ENCODE measurements around the gene KIAA2012.

DNA sequence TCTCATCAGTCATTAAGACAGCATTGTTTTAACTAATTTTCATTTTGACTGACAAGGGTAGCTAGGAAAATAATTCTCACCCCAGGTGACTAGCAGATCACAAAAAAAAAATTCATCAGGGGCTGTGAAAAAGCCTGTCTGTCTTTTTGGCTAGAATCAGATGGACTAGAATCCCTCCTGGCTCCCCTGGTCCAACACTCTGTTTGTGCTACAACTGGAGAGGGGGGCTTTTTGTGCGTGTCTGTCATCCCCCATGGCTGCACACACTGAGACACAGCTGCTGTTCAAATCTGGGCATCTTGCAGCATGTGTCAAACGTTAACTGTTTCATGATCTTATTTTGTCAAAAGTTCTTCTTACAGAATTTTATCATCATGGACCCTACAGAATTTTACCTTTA lies 51.2 kb downstream of the KIAA2012 start:
- TF ChIP-seq, protein P1, sequence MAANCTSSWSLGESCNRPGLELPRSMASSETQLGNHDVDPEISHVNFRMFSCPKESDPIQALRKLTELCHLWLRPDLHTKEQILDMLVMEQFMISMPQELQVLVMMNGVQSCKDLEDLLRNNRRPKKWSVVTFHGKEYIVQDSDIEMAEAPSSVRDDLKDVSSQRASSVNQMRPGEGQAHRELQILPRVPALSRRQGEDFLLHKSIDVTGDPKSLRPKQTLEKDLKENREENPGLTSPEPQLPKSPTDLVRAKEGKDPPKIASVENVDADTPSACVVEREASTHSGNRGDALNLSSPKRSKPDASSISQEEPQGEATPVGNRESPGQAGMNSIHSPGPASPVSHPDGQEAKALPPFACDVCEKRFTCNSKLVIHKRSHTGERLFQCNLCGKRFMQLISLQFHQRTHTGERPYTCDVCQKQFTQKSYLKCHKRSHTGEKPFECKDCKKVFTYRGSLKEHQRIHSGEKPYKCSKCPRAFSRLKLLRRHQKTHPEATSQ (tag by site-specific recombination; IDR thresholded peaks at IDR 0.05) = no peak
- TF ChIP-seq ZFP37 (tag by site-specific recombination; IDR thresholded peaks at IDR 0.05) = no peak
- TF ChIP-seq ZNF121 (tag by site-specific recombination; IDR thresholded peaks at IDR 0.05) = no peak
- TF ChIP-seq, protein P2, sequence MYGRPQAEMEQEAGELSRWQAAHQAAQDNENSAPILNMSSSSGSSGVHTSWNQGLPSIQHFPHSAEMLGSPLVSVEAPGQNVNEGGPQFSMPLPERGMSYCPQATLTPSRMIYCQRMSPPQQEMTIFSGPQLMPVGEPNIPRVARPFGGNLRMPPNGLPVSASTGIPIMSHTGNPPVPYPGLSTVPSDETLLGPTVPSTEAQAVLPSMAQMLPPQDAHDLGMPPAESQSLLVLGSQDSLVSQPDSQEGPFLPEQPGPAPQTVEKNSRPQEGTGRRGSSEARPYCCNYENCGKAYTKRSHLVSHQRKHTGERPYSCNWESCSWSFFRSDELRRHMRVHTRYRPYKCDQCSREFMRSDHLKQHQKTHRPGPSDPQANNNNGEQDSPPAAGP (tag by site-specific recombination; IDR thresholded peaks at IDR 0.05) = no peak
- no peak for TF ChIP-seq ZNF629 (tag by site-specific recombination; IDR thresholded peaks at IDR 0.05)
- no peak for TF ChIP-seq ZNF274 (IDR thresholded peaks at IDR 0.05; ENCODE audit: low read length)
- no peak for TF ChIP-seq ZNF274 (tag by site-specific recombination; IDR thresholded peaks at IDR 0.05; ENCODE audit: borderline replicate concordance)
- TF ChIP-seq, protein P3, sequence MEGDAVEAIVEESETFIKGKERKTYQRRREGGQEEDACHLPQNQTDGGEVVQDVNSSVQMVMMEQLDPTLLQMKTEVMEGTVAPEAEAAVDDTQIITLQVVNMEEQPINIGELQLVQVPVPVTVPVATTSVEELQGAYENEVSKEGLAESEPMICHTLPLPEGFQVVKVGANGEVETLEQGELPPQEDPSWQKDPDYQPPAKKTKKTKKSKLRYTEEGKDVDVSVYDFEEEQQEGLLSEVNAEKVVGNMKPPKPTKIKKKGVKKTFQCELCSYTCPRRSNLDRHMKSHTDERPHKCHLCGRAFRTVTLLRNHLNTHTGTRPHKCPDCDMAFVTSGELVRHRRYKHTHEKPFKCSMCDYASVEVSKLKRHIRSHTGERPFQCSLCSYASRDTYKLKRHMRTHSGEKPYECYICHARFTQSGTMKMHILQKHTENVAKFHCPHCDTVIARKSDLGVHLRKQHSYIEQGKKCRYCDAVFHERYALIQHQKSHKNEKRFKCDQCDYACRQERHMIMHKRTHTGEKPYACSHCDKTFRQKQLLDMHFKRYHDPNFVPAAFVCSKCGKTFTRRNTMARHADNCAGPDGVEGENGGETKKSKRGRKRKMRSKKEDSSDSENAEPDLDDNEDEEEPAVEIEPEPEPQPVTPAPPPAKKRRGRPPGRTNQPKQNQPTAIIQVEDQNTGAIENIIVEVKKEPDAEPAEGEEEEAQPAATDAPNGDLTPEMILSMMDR (tag by site-specific recombination; IDR thresholded peaks at IDR 0.05) = no peak
- no peak for TF ChIP-seq TCF7L2 (IDR thresholded peaks at IDR 0.05; ENCODE audit: borderline replicate concordance, low read depth, low read length)
- TF ChIP-seq, protein P4, sequence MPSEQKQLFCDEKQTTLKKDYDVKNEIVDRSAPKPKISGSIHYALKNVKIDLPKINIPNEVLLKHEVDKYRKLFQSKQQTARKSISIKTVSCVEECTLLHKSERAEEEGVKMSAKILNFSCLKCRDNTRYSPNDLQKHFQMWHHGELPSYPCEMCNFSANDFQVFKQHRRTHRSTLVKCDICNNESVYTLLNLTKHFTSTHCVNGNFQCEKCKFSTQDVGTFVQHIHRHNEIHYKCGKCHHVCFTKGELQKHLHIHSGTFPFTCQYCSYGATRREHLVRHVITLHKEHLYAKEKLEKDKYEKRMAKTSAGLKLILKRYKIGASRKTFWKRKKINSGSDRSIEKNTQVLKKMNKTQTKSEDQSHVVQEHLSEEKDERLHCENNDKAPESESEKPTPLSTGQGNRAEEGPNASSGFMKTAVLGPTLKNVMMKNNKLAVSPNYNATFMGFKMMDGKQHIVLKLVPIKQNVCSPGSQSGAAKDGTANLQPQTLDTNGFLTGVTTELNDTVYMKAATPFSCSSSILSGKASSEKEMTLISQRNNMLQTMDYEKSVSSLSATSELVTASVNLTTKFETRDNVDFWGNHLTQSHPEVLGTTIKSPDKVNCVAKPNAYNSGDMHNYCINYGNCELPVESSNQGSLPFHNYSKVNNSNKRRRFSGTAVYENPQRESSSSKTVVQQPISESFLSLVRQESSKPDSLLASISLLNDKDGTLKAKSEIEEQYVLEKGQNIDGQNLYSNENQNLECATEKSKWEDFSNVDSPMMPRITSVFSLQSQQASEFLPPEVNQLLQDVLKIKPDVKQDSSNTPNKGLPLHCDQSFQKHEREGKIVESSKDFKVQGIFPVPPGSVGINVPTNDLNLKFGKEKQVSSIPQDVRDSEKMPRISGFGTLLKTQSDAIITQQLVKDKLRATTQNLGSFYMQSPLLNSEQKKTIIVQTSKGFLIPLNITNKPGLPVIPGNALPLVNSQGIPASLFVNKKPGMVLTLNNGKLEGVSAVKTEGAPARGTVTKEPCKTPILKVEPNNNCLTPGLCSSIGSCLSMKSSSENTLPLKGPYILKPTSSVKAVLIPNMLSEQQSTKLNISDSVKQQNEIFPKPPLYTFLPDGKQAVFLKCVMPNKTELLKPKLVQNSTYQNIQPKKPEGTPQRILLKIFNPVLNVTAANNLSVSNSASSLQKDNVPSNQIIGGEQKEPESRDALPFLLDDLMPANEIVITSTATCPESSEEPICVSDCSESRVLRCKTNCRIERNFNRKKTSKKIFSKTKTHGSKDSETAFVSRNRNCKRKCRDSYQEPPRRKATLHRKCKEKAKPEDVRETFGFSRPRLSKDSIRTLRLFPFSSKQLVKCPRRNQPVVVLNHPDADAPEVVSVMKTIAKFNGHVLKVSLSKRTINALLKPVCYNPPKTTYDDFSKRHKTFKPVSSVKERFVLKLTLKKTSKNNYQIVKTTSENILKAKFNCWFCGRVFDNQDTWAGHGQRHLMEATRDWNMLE (tag by site-specific recombination; conservative IDR thresholded peaks at IDR 0.05; ENCODE audit: low read depth) = no peak
- TF ChIP-seq YY1 (tag by site-specific recombination; IDR thresholded peaks at IDR 0.05) = no peak
- TF ChIP-seq ZNF302 (tag by site-specific recombination; IDR thresholded peaks at IDR 0.05; ENCODE audit: low read depth) = no peak
